HepG2 (cell line): ENCODE results near the gene TET3. TPM values are rescaled to one million over a fixed set of nuclear protein-coding genes. Genes with fewer than 3 reads are reported as not detected.

ENCODE experiments used
- ARID5B ChIP-seq: IDR thresholded peaks from 2 replicates; pipeline ENCODE4 v1.4.0; 2020; ENCODE audit warnings: mild to moderate bottlenecking, missing genetic modification reagents
- ATF1 ChIP-seq: IDR thresholded peaks from 2 replicates; pipeline ENCODE4 v1.6.1; 2016; ENCODE audit warnings: mild to moderate bottlenecking, control low read depth
- CCAR2 ChIP-seq: fragments of 200-400 bp; formaldehyde crosslinking; optimal IDR thresholded peaks from 2 replicates; pipeline ENCODE3; 2018; ENCODE audit warnings: low read depth, mild to moderate bottlenecking, low read length, moderate library complexity
- EP300 ChIP-seq, 3 experiments: sonication (generic) in 1 of 3; formaldehyde crosslinking in 1 of 3; IDR thresholded peaks; 2 replicates each; pipeline versions ENCODE4 v1.5.1 to v1.6.1; 2011 to 2020; ENCODE audit warnings: low read depth in 2 of 3, low read length in 2 of 3, borderline replicate concordance in 1 of 3, improper control_type of control experiment in 1 of 3, mild to moderate bottlenecking in 1 of 3, missing genetic modification reagents in 1 of 3, moderate library complexity in 1 of 3
- EZH2 ChIP-seq: conservative IDR thresholded peaks from 2 replicates; pipeline ENCODE4 v1.6.1; 2012; ENCODE audit warnings: mild to moderate bottlenecking, low read depth, low read length, moderate library complexity
- FLYWCH1 ChIP-seq: sonication (generic); formaldehyde crosslinking; IDR thresholded peaks from 2 replicates; pipeline ENCODE4 v1.8.1; 2023; ENCODE audit warnings: mild to moderate bottlenecking, missing genetic modification reagents
- GATA4 ChIP-seq: sonication (generic); IDR thresholded peaks from 2 replicates; pipeline ENCODE4 v1.6.1; 2016; ENCODE audit warnings: antibody characterized with exemption, low read depth, borderline replicate concordance
- HOXD1 ChIP-seq: sonication (generic); formaldehyde crosslinking; IDR thresholded peaks from 2 replicates; pipeline ENCODE4 v1.5.0; 2020; ENCODE audit warnings: missing genetic modification reagents
- KAT2B ChIP-seq: fragments of 150-350 bp; IDR thresholded peaks from 2 replicates; pipeline ENCODE4 v1.6.1; 2014; ENCODE audit warnings: low read depth, low read length, borderline replicate concordance
- KDM5B ChIP-seq: sonication (generic); formaldehyde crosslinking; IDR thresholded peaks from 2 replicates; pipeline ENCODE4 v1.4.0; 2020; ENCODE audit warnings: missing genetic modification reagents, mild to moderate bottlenecking, borderline replicate concordance
- KLF16 ChIP-seq, 2 experiments: sonication (generic) in 1 of 2; formaldehyde crosslinking in 1 of 2; IDR thresholded peaks; 2 replicates each; pipeline versions ENCODE4 v1.6.1 to v1.8.0; 2016 to 2023; ENCODE audit warnings: missing genetic modification reagents in 2 of 2, missing compliant biosample characterization in 1 of 2
- MAFG ChIP-seq: sonication (generic); formaldehyde crosslinking; IDR thresholded peaks from 2 replicates; pipeline ENCODE4 v1.5.1; 2020; ENCODE audit warnings: mild to moderate bottlenecking, missing genetic modification reagents
- MBNL3 ChIP-seq: fragments of 250-450 bp; sonication (Bioruptor Pico); conservative IDR thresholded peaks from 2 replicates; pipeline ENCODE4 v1.8.0; 2022; ENCODE audit warnings: mild to moderate bottlenecking, inconsistent platforms
- NPAS2 ChIP-seq: sonication (generic); formaldehyde crosslinking; IDR thresholded peaks from 2 replicates; pipeline ENCODE4 v1.8.0; 2022; ENCODE audit warnings: mild to moderate bottlenecking, missing genetic modification reagents, borderline replicate concordance
- PHF20 ChIP-seq: sonication (generic); formaldehyde crosslinking; IDR thresholded peaks from 2 replicates; pipeline ENCODE4 v1.5.0; 2020; ENCODE audit warnings: mild to moderate bottlenecking, missing genetic modification reagents
- RARA ChIP-seq: IDR thresholded peaks from 2 replicates; pipeline ENCODE4 v1.6.1; 2016; ENCODE audit warnings: missing genetic modification reagents, missing compliant biosample characterization
- SAP130 ChIP-seq: IDR thresholded peaks from 2 replicates; pipeline ENCODE4 v1.6.1; 2016; ENCODE audit warnings: low read depth
- SETDB1 ChIP-seq: sonication (generic); formaldehyde crosslinking; IDR thresholded peaks from 2 replicates; pipeline ENCODE4 v1.5.1; 2020; ENCODE audit warnings: missing genetic modification reagents, mild to moderate bottlenecking, borderline replicate concordance
- SRSF4 ChIP-seq: fragments of 200-400 bp; formaldehyde crosslinking; IDR thresholded peaks from one replicate; pipeline ENCODE4 v1.6.1; 2018; ENCODE audit warnings: mild to moderate bottlenecking, low read depth, low read length, moderate library complexity; ENCODE audit not compliant: poor library complexity, severe bottlenecking
- WIZ ChIP-seq: sonication (generic); formaldehyde crosslinking; IDR thresholded peaks from 2 replicates; pipeline ENCODE4 v1.5.1; 2020; ENCODE audit warnings: mild to moderate bottlenecking, missing genetic modification reagents
- YEATS4 ChIP-seq: sonication (generic); formaldehyde crosslinking; IDR thresholded peaks from 2 replicates; pipeline ENCODE4 v1.4.0; 2020; ENCODE audit warnings: missing genetic modification reagents, borderline replicate concordance
- ZNF143 ChIP-seq: sonication (generic); formaldehyde crosslinking; IDR thresholded peaks from 2 replicates; pipeline ENCODE4 v1.4.0; 2020; ENCODE audit warnings: missing genetic modification reagents
- ZNF749 ChIP-seq: sonication (generic); formaldehyde crosslinking; IDR thresholded peaks from 2 replicates; pipeline ENCODE4 v1.8.0; 2022; ENCODE audit warnings: mild to moderate bottlenecking, missing genetic modification reagents, moderate library complexity, borderline replicate concordance
- ZNF766 ChIP-seq: sonication (generic); formaldehyde crosslinking; IDR thresholded peaks from 2 replicates; pipeline ENCODE4 v1.5.0; 2020; ENCODE audit warnings: missing genetic modification reagents, borderline replicate concordance
- ZNF775 ChIP-seq: sonication (generic); formaldehyde crosslinking; IDR thresholded peaks from 2 replicates; pipeline ENCODE4 v1.4.0; 2020; ENCODE audit warnings: missing genetic modification reagents, mild to moderate bottlenecking, moderate library complexity, borderline replicate concordance
- polyA plus RNA-seq, 8 experiments: library from polyadenylated mRNA; depleted of rRNA in 3 of 8; stranded (reverse) in 7 of 8; unstranded in 1 of 8; fragments of >200 nt; fragmentation: Illumina TruSeq in 4 of 8; extraction: Trizol in 4 of 8; gene quantifications; 2 replicates each; pipeline versions ENCODE4 v1.2.1 to v1.2.3, GENCODE V29; 2011 to 2016; ENCODE audit warnings: low read depth in 4 of 8, missing spikeins in 1 of 8, mixed read lengths in 1 of 8; ENCODE audit not compliant: insufficient read depth in 1 of 8
- total RNA-seq, 5 experiments: library from RNA; depleted of rRNA; stranded (reverse); fragments of >200 nt; fragmentation: Illumina TruSeq; extraction: Trizol; gene quantifications; 2 replicates each; pipeline ENCODE4 v1.2.3, GENCODE V29; 2016; ENCODE audit warnings: low read depth in 1 of 5
- TF ChIP-seq, protein P1 (sequence below): sonication (generic); formaldehyde crosslinking; IDR thresholded peaks from 2 replicates; pipeline ENCODE4 v1.9.0; 2021; ENCODE audit warnings: missing genetic modification reagents, borderline replicate concordance

The TET3 gene
- total and polyA plus RNA-seq, 2 of the 13 experiments (the other 11 are each of a cell fraction or from before 2014, with no cell fraction given): 4.3 to 6.8 TPM

DNA sequence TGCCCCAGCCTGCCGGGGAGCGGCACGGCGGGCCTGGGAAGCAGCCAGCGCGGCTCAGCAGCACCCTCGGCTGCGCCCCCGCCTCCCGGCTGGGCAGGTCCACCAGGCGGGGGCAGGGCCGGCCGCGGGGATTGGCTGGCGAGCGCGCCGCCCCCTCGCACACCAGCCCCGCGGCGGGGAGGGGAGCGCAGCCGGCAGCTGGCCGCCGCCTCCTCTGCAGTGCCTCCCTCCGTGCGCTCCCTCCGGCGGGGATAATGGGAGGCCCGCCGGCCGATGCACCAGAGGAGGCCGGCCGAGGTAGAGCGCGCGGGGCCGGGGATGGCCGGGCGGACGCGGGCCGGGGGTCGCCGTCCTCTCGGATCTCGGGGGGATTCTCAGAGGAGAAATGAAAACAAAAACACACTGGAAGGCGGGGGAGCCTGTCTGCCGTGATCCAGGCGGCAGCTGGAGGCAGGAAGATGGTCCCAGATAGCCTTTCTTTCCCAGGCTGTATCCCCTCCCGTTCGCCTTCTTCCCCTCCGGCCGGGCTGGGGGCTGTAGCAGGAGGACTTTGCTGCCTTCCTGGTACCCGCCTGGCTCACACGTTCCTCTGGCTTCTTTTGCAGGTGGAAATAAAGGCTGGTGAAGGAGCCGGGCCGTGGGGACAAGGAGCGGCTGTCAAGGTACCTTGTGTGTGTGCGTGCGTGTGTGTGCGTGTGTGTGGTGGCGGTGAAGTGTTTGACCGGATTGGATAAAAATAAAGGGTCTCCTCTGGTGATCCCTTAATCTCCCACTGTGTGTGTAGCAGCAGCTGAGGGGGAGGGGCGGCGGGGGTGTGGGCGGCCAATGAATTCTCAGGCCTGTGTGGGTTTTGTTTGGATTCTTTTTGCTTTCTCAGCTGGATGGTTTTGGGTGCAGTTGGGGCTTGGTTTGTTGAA, 18.1 kb downstream of the TET3 start (continued):
- TF ChIP-seq CCAR2 (no peak), SRSF4 (no peak), ARID5B (no peak), WIZ (CRISPR knock-in tag) (no peak), EP300 (IDR thresholded peaks at IDR 0.05; ENCODE audit: low read depth in 2 of 2, low read length in 2 of 2) (no peak), EP300 (CRISPR knock-in tag; IDR thresholded peaks at IDR 0.05; ENCODE audit: borderline replicate concordance) (no peak), ATF1 (CRISPR knock-in tag) (no peak), MBNL3 (CRISPR knock-in tag) (no peak), ZNF143 (CRISPR knock-in tag) (no peak), PHF20 (CRISPR knock-in tag) (no peak), RARA (CRISPR knock-in tag) (no peak), MAFG (CRISPR knock-in tag) (no peak), HOXD1 (CRISPR knock-in tag) (no peak), EZH2 (no peak), ZNF766 (no peak), KLF16 (CRISPR knock-in tag; IDR thresholded peaks at IDR 0.05) (no peak), GATA4 (no peak), KAT2B (no peak), ZNF749 (CRISPR knock-in tag) (no peak), SETDB1 (CRISPR knock-in tag) (no peak), FLYWCH1 (no peak), NPAS2 (CRISPR knock-in tag) (no peak), SAP130 (CRISPR knock-in tag) (peak; percentile 67), KDM5B (CRISPR knock-in tag) (peak; percentile 30; the same call in 1 of the 2 replicates), ZNF775 (CRISPR knock-in tag) (no peak), YEATS4 (CRISPR knock-in tag) (no peak; the same call in 1 of the 2 replicates)
- TF ChIP-seq, protein P1, sequence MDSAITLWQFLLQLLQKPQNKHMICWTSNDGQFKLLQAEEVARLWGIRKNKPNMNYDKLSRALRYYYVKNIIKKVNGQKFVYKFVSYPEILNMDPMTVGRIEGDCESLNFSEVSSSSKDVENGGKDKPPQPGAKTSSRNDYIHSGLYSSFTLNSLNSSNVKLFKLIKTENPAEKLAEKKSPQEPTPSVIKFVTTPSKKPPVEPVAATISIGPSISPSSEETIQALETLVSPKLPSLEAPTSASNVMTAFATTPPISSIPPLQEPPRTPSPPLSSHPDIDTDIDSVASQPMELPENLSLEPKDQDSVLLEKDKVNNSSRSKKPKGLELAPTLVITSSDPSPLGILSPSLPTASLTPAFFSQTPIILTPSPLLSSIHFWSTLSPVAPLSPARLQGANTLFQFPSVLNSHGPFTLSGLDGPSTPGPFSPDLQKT (CRISPR knock-in tag): no peak
